HG03442 (cell line): Measurements from ENCODE around the gene C2orf72.
"Not testable (repeated sequence)": the region's sequence is repeated elsewhere in the genome, so short reads cannot be mapped to it uniquely, and the experiment has no call there.

Source experiments
- ATAC-seq: cut with Tn5 transposase; IDR thresholded peaks from one replicate; pipeline ENCODE4 v1.9.1; 2021; ENCODE audit warnings: mild to moderate bottlenecking, moderate library complexity; ENCODE audit not compliant: unreplicated experiment

C2orf72 gene

DNA sequence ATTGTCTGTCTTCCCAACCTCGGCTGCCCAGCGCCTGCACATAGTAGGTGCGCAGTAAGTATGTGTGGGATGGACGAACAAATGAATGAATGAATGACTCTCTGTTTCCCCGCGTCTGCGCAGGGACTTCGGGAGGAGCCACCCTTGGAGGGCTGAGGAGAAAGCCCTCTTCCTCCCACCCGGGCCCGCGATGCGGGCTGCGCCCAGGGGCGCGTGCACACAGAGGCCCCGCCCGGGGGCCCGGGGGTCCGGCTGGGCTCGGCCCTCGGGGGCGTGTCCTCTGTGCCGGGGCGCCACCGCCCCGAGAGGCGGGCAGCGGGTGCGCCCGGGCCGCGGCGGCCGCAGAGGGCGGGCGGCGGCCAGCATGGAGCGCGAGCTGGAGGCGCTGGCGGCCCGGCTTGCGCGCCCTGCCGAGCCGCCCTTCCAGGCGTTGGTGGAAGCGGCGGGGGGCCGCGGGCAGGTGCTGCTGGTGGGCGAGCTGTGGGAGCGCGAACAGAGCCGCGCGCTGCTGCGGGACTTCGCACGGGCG, at the start of gene C2orf72:
Gene C2orf72, plus strand, starts transcription at position 322 of the 529 bp plus-strand sequence. Its CDS starts 43 bp downstream, at position 365.
- no peak for ATAC-seq

DNA sequence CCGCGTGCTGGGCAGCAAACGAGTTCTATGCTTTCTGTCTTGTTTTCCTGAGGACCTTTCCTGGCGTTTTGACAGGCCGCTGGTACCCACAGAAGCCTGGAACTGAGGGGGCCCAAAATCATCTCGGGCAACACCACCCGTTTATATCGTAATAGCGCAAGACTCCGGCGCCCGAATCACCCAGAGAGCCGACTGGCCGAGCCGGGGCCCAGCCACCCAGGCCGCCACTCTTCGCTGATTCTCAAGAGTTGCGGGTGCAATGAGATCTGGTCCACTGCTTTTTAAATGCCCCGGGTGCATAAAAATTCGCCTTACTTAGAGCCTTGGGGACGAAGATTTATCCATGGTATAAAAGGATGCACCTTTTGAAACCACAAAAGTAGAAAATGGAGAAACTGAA, 47.6 kb upstream of the C2orf72 start:
- no peak for ATAC-seq

- ATAC-seq, result no peak
These were observed 47.0 kb upstream of the C2orf72 start for GRCh38 chr2:230990131-230990898.

- no peak for ATAC-seq
These were observed 46.5 kb upstream of the C2orf72 start for GRCh38 chr2:230990899-230991150.

GRCh38 chr2:230991598-230991997, 45.7 kb upstream of the C2orf72 start:
- no peak for ATAC-seq

DNA sequence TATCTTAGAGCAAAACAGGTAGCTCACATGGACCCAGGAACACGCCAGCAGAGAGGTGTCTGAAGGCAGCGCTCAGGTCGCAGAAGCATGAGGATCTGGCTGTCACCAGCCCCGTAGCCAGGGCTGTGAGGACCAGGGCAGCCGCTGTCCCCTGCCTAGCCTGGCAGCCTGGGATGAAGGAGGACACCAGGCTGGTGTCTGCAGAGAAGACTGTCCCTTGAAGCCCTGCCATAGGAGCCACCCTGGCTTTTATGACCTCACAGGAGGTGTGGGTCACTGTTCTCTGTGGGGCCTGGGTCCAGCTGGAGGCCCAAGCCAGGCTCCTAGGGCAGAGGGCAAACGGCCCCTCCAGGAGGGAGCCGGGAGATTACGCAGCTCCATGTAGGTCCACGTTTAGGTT, 41.5 kb upstream of the C2orf72 start, which contains the start of gene SPATA3:
Gene SPATA3, plus strand, starts transcription at position 301 of the 400 bp plus-strand sequence. CDS start 113 bp downstream, outside the sequence.
- ATAC-seq, result no peak

DNA sequence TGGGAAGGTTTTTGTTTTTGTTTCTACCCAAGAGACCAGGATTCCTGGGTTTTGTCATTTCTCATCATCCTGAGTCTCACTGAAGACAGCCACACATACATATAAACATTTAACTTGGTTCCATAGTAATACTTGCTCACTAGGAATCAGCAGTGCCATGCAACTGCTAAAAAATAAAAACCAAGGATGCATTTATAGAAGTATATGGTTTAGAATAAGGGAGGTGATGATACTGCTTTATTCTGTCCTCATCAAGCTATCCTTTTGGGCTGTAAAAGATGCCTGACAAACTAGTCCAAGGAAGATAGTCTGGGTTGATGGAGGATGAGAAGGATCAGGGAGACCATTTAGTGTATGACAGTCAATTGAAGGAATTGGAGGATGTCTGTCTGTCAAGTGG, 40.7 kb upstream of the C2orf72 start:
- no peak for ATAC-seq

- ATAC-seq, result no peak
These were observed 38.4 kb upstream of the C2orf72 start for GRCh38 chr2:230998882-230999281.

DNA sequence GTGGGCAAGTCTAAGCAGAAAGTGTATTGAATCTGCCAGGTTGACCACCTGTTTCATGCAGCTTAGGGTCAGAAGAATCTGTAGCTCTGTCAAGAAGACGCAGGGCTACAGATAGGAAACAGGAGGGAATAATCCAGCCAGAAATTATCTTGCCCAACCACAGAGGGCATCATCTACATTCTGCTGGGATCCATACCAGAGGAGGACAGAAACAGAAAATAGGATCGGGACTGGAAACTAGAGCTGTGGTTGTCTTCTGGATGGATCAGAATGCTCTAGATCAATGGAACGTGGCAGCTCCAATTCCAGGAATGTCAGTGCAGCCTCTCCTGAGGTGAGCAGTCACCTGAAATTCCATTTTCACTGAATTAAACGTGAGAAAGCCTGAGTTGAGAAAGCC, 37.8 kb upstream of the C2orf72 start:
- no peak for ATAC-seq

GRCh38 chr2:231000211-231000904, 37.0 kb upstream of the C2orf72 start:
- no peak for ATAC-seq

- ATAC-seq, result no peak
These were observed 36.3 kb upstream of the C2orf72 start for GRCh38 chr2:231001036-231001435.

- no peak for ATAC-seq
These were observed 35.4 kb upstream of the C2orf72 start for GRCh38 chr2:231001921-231002320.

DNA sequence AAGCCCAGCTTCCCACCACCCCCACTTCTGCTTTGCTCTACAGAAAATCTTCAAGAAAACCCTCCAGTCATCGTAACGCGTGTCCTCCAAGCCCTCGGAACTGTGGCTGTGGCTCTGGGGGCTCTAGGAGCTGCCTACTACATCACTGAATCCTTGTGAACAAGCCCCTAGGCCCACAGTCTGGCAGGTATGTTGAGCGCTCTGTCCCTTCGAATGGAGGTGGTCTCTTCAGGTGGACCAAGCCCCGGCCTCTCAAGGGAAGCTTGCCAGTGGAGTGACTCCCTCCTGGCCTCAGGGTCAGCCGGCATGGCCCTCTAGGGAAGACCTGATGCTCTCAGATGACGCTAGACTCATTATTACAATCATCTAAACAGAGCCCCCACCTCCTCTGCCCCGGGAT, 34.7 kb upstream of the C2orf72 start:
- no peak for ATAC-seq

- no peak for ATAC-seq
These were observed 34.1 kb upstream of the C2orf72 start for GRCh38 chr2:231003186-231003585.

DNA sequence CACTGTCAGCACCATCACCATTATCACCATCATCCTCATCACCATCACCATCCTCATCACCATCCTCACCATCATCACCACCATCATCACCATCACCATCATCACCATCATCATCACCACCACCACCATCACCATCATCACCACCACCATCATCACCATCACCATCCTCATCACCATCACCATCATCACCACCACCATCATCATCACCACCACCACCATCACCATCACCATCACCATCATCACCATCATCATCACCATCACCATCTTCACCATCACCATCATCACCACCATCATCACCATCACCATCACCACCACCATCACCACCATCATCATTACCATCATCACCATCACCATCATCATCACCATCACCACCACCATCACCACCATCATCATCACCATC, 32.4 kb upstream of the C2orf72 start:
- not testable (repeated sequence) for ATAC-seq

DNA sequence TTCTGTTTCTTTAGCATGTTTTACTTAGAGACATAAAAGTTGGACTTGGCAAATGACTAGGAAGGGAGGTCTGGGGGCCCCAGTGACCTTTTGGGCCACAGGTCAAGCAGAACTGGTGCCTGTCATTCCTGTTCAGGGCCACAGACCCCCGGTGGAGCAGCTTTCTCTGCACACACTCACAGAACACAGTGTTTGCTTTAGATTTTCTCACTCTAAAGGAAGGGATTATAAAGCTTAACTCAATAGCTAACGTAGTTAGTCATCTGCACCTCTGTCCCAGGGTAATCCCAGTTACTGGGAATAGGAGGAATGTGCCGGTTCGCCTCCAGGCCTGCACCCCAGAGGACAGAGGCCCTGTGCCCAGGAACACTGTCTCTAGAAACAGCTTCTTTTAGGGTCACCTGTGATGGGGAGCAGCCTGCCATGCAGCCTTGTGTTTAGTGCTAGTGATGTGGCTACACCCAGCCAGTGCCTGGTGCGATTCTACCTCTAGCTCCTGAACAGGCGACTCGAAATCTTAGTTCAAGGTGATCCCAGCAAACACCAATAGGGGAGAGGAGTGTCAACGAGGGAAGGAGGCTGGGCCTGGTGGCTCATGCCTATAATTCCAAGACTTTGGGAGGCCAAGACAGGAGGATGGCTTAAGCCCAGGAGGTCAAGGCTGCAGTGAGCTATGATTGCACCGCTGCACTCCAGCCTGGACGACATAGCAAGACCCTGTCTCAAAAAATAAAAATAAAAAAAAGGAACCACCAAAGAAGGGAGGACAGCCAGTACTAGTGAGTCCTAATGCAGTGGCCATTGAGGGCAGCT, 29.8 kb upstream of the C2orf72 start:
- ATAC-seq, result no peak

DNA sequence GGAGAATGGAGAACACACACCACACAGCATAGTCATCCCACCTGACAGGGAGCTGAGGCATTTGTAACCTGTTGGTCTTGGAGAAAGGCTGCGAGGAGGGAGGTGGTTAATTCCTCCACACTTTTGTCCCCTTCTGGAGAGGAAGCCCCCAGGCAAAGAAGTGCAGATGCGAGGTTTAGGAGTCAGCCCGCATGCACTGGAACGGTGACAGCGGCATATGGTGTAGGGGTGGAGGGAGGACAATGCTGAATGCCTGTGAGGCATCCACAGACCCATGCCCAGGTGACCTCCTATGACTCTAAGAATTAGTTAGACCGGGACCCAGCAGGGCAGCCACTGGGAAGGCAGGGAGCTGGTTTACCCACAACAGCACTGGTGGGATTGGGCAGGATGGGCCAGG, 29.2 kb upstream of the C2orf72 start:
- ATAC-seq, result no peak

DNA sequence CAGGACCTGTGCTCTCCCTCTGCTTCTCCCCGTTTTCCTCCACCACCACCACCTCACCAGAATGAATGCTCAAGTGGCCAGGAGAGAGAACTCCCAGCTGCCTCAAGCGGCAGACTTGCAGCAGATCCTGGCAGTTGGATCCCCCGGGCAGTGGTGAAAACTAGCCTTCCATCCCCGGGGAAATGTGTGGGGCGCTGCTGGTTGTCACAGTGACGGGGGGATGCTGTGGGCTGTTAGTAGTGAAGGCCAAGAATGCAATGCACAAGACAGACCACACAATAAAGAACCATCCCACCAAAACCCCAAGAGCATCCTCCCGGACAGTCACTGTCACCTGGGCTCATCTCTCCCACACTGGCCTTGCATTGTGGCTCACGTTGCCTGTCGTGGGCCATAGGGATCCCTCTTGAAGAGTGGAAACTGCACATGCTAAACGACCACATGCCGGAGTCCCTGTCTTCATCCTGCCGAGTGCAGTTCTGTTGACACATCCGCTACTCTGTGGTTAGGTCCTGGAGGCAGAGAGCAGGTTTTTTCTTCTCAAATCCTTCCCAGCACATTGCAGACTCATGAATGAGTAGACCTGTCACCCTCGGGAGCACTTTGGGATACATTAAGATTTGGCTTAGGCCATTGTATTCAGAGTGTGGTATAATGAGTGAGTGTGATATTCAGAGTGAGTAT, 27.9 kb upstream of the C2orf72 start:
- no peak for ATAC-seq

DNA sequence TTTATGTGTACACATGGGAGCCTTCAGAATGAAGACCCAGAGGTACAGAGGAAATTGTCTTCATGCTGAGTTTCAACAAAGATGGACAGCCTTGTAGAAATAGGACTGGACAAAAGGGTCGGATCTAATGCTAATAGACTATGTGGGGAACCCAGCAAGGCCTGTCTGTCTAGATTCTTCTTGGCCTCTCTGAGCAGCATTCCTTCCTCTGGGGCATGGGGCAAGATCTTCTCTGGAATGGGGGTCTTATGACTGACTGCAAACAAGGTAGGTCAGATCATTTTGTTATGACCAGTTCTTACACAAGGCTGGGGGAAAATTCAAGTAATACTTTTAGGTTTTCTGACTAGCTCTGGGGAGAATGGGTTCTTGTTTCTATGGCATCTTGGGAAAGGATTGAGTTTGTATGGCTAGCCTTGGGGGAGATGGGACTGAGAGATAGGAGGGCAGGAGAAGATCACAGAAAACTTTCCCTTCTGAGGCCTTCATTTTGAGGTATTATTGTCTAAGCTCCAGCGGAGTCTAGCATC, 27.1 kb upstream of the C2orf72 start:
- no peak for ATAC-seq

DNA sequence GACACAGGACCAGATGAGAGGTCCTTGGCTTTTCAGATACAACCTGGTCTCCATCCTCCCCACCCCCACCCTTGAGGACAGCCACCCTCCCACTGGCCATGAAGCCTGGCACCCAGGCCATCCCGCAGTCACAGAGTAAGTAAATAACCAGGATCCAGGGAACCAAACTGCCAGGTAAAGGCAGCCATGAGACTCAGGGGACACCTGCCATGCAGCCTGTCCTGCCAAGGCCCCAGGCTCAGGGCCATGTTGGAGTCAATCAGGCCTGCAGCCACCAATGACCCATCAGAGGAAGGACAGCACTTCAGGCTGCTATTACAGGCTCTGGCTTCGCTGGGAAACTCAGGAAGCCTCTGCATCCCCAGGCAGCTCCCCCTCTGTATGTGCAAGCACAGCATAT, 25.8 kb upstream of the C2orf72 start:
- ATAC-seq, result no peak

DNA sequence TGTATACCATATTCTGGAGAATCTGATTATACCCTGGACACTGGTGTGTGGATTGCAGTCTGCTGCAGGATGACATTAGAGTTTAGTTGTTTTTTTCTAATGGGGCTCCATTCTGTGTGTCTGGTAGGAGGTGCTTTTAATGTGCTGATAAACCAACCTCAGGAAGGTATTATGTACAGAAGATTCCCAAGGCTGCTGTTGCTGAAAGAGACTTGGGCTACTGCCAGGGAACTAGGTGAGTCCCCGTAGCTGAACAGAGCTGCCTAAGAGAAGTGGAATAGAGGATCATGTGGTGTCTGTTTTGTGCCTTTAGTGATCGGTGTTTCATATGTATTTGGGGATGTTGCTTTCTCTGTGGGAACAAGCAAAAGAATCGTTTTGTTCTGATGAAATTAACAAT, 24.9 kb upstream of the C2orf72 start:
- no peak for ATAC-seq
